ENCODE measurements around the gene PPP4R4. TPM values are rescaled to one million over a fixed set of nuclear protein-coding genes. Genes with fewer than 3 reads are reported as not detected.
"Not testable (repeated sequence)": the region's sequence is repeated elsewhere in the genome, so short reads cannot be mapped to it uniquely, and the experiment has no call there.

Gene PPP4R4
- total RNA-seq, 1 donor from 2014 or later: 1.2 TPM

DNA sequence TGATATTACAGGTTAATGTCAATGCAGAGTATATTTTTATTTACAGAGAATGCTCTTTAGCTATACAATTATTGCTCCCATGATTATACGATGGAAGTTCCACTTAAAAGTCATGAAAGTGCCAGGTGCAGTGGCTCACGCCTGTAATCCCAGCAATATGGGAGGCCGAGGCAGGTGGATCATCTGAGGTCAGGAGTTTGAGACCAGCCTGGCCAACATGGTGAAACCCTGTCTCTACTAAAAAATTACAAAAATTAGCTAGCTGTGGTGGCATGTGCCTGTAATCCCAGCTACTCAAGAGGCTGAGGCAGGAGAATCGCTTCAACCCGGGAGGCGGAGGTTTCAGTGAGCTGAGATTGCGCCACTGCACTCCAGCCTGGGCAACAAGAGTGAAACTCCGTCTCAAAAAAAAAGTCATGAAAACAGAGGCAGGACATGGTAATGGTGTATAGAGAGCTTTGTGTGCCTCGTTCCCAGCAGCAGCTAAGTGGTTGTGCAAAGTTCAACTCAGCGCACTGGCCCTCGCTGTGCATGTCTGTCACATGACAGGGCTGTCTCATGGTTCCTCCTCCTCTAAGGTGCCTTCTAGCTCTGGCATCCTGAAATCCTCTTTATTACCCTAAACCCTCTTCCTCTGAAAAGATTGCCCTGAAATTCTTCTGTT is 102.9 kb downstream of the PPP4R4 start:
- peak; percentile 25 for DNase-seq (ENCODE audit: low read depth)

DNA sequence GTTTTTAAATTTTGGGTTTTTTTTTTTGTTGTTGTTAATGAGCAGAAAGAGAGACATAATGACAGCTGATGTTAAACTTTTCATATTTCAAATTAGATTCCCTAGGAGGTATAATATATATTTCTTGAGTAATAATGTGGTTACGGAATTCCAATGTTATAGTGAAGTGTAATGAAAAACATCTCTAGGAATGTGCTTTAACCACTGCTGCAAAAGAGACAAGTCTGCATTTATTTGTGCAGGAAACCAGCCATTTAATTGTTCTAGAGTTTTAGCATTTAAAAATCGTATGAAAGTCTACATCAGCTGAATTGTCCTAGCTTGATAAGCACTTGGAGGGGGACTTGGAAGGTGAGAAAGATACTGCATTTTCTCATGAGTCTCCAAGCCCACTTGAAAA is 104.6 kb downstream of the PPP4R4 start:
- no peak for DNase-seq (ENCODE audit: low read depth)

DNA sequence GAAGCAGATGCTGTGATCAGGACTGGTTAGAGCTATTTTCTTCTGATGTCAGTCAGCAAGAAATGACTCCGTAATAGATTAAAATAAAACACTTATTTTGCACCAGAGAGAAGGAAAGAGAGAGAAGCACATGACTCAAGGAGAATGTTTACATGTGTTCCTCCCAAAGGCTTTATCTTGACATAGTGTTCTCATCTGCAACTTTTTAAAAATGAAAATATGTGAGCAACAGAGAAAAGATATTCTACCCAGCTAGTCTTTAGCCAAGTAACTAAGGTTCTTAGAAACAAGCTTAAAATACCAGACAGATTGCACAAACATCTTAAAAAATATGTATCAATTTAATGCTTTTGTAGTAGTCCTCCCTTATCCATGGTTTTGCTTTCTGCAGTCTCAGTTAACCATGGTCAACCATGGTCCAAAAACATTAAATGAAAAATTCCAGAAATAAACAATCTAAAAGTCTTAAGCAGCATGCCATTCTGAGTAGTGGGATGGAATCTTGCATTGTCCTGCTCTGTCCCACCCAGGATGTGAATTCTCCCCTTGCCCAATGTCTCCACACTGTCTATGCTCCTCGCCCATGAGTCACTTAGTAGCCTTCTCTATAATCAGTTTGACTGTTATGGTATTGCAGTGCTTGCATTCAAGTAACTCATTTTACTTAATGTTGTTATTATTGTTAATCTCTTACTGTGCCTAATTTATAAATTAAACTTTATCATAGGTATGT is 109.0 kb downstream of the PPP4R4 start:
- no peak for DNase-seq (ENCODE audit: low read depth)

DNA sequence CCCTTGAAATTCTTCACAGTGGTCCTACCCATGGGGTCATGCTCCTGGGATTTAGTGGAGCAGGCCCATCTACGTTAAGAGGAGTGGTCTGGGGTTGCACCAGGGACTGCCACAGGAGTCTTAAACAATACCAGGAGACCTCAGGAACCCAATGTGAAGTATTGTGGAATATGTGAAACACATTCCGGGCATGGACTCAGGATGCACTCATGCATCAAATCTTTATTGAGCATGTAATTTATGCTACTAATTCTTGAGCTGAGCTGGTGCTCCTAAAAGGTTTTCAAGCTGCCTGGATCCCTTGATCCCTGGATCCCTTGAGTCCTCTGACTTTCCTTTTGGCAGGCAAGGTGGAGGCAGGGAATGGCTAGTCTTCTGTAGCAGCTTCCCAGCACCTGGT is 110.1 kb downstream of the PPP4R4 start:
- DNase-seq (ENCODE audit: low read depth): peak; percentile 67

DNA sequence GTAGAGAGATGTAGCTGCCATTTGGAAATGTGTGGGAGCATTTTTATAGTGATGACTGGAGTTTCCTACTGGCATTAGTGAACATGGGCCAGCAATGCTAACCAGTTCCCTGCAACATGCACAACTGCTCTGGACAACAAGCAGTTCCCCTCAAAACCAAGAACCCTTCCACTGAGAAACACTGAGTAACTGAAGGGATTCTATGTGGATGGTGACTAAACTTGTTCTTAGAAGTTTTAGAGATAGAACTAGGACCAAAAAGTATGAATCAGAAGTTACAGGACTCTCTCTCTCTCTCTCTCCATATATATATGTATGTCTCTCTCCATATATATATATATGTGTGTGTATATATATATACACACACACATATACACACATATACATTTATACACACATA is 111.0 kb downstream of the PPP4R4 start:
- no peak for DNase-seq (ENCODE audit: low read depth)

GRCh38 chr14:94288610-94289465 is 114.7 kb downstream of the PPP4R4 start:
- no peak for DNase-seq (ENCODE audit: low read depth)

- no peak for DNase-seq (ENCODE audit: low read depth)
These were observed 116.1 kb downstream of the PPP4R4 start for GRCh38 chr14:94290197-94290596.

GRCh38 chr14:94291159-94291905 is 117.2 kb downstream of the PPP4R4 start:
- no peak for DNase-seq (ENCODE audit: low read depth)

DNA sequence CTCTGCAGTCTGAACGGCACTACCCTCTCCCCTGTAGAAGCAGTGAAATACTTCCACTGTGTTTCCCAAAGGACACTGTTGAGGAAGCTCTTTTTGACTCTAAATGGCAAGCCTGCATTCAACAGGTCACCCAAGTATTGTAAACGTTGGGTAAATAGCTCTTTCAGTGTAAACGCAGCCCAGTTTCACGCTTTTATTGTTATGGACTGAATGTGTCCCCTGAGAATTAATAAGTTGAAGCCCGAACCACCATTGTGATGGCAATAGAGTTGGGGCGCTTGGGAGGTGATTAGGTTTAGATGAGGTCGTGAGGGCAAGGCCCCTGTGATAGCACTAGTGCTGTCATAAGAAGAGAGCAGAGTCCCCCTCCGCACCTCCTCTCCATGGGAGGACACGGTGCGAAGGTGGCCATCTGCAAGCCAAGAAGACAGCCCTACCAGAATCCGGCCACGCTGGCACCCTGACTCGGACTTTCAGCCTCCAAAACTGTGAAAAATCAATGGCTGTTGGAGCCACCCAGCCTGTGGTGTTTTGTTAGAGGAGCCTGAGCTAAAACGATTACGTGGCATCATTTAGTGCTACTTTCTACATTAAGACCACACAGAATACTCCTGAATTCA is 117.9 kb downstream of the PPP4R4 start:
- DNase-seq (ENCODE audit: low read depth): no peak

GRCh38 chr14:94292526-94292871 is 118.4 kb downstream of the PPP4R4 start:
- no peak for DNase-seq (ENCODE audit: low read depth)

DNA sequence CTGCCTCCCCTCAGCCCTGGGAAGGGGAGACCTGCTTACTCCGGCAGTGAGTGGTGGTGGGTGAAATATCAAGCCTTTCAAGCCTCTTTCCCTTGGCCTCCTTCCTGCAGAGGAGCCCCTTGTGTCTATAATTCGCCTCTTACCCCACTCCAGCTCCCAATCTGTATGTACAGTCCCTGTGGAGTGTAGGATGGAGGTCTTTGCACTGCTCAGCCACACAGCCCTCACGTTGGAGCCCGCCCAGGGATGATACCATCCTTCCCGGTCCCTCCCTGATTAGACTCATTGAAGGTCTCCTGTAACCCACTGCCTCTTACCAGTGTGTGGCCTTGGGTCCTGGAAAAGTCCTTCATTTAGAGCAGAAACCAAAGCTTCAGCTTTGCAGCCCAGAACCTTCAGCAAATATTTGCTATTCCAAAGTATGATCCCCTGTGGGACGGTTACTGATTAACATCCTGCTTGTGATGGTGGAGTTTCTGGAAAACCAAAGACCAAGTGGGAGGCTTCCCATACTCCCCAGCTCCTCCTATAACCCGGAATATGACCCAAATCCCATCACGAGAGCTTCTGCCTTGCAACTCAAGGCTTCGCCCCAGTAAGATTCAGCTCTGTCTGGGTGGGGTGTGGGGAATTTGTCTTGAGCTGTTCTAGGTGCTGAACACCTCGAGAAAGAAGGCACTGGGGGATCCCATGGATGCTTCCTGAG is 118.9 kb downstream of the PPP4R4 start, which contains the start of gene SERPINA10:
Gene SERPINA10 (minus strand): TSS at position 397 of the 706 bp plus-strand sequence. CDS start 2,675 bp downstream, outside the sequence.
- no peak for DNase-seq (ENCODE audit: low read depth)

DNA sequence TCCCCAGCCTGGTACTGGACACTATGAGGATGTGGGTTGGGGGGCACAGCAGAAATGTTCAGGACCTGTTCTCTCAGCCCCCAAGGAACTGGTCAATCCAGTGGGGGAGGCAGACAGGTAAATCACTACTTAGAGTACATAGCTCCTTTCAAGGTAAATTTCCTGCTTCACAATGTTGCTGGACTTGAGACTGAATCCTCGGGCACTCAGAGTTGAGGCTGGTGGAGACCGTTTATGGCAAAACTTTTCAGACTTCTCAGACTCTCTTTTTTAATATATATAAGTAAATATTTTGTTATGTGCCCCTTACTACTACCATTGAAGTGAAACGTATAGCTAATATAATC is 119.4 kb downstream of the PPP4R4 start:
- no peak for DNase-seq (ENCODE audit: low read depth)

- DNase-seq (ENCODE audit: low read depth): no peak
These were observed 121.4 kb downstream of the PPP4R4 start for GRCh38 chr14:94295360-94296180.

DNA sequence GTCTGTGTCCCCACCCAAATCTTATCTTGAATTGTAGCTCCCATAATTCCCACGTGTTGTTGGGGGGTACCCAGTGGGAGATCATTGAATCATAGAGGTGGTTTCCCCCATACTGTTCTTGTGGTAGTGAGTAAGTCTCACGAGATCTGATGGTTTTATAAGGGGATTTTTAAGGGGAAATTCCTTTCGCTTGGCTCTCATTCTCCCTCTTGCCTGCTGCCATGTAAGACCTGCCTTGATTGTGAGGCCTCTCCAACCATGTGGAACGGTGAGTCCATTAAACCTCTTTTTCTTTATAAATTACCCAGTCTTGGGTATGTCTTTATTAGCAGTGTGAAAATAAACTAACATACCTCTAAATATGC is 122.0 kb downstream of the PPP4R4 start:
- not testable (repeated sequence) for DNase-seq (ENCODE audit: low read depth)

DNA sequence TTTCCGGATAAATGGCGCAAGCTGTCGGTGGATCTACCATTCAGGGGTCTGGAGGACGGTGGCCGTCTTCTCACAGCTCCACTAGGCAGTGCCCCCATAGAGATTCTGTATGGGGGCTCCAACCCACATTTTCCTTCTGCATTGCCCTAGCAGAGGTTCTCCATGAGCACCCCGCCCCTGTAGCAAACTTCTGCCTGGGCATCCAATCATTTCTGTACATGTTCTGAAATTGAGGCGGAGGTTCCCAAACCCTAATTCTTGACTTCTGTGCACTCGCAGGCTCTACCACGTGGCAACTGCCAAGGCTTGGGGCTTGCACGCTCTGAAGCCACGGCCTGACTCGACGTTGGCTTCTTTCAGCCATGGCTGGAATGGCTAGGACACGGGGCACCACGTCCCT is 124.0 kb downstream of the PPP4R4 start:
- no peak for DNase-seq (ENCODE audit: low read depth)

DNA sequence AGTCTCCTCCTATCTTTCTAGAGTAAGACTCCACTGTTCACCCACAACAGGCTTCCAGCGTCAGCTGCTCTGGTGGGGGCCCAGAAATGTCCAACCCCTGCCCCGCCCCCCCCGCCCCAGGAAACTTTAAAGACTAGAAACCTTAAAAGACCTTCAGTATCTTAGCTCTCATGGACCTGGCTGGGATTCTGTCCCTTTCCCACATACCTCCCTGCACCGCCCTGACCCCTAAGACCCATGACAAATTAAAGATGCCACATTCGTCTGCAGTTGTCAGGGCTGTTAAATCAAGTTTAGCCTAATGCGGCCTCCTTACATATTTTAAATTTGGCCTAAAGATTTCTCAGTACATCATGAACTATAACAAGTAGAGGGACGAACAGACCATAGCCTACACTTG is 129.0 kb downstream of the PPP4R4 start:
- no peak for DNase-seq (ENCODE audit: low read depth)

DNA sequence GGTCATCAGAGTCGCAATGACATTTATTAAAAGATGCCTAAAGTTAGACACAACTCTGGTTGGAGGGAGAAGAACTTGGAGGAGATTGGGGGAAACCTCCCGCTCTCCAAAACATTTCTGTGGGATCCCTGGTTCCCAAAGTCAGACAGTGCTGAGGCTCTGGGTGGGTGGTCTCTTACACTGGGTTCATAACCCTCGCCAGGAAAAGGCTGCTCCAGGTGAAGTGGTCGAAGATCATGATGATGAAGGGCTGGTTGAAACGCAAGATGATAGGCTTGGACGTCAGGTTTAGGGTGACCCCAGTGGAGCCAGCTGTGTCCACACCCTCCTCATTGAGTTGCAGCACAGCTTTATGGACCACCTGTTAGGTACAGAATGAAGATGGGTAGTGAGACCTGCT is 130.1 kb downstream of the PPP4R4 start:
- no peak for DNase-seq (ENCODE audit: low read depth)

GRCh38 chr14:94305620-94306019 is 131.5 kb downstream of the PPP4R4 start:
- DNase-seq (ENCODE audit: low read depth): no peak

DNA sequence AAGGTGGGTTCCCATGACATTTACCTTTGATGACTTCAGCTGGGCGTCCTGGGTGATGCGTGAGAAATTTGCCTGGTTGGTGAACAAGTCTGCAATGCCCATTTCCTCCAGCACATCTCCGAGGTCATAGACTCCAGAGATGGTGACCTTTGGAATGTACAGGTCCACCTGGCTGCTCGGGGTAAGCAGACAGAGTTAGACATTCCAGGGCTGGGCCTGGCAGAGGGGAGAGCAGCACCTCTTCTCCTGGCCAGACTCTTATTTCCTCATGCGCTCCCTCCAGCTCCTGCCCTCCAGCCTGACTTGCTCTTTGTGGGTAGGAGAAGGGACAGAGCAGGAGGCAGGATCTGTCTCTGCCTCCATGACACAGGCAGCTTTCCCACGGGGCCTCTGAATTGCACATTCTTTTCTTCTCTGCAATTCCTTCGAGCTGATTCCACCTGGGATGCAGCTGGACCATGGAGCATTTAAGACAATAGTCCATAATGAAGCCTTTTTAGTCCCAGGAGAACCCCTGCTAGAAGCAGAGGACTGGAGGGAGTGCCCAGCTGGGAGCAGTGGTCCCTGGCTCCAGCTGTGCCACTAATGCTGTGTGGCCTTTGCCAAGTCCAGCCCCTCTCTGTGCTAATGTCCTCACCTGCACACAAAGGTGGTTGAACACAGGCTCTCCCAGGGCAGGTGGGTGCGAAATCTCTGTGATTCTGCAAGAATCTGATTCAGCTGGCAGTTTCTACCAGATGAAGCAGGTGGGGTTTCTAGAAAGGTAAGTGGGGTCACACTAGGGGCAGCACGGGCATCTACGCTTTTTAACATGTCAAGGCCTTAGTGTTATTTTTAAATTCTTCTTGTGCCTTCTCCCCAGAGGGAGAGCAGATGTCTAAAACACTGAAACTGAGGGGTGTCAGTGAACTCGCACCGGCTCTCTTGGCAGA is 132.2 kb downstream of the PPP4R4 start:
- DNase-seq (ENCODE audit: low read depth): no peak
